Sciatic nerve (tissue), 2 donors: Measurements from ENCODE around the gene TBX6. TPM values are rescaled to one million over a fixed set of nuclear protein-coding genes. Genes with fewer than 3 reads are reported as not detected.
"Not testable (repeated sequence)": the region's sequence is repeated elsewhere in the genome, so short reads cannot be mapped to it uniquely, and the experiment has no call there.

Source experiments
- ATAC-seq: fragments of 200-7000 bp; cut with Tn5 transposase; one replicate; pipeline ENCODE4 v1.9.1; 2020; ENCODE audit warnings: mild to moderate bottlenecking, moderate library complexity
- DNase-seq: peaks from one replicate; pipeline ENCODE4 v3.0.0-alpha.2; 2020; ENCODE audit warnings: low spot score
- intact Hi-C: fragments of 100-400 bp; cut with DNase I; formaldehyde crosslinking; loops from one replicate; pipeline ENCODE4 v1.14.2; 2022
- total RNA-seq: library from RNA; stranded (reverse); fragmentation: NEBNext Ultra II Directional; extraction: Animal tissue kit (Norgen Biotek cat#: 25700); gene quantifications from one replicate; pipeline ENCODE4 v1.2.1, GENCODE V29; 2021
- donor health status: DM: no; HTN: no; CAD: no.
- donor health status: DM: no; HTN: no; CAD: no.

TBX6 gene
- total RNA-seq: 1.7 TPM

GRCh38 chr16:30091474-30092372 is at the start of gene TBX6:
Gene TBX6, minus strand, starts transcription at chr16:30091924. Its CDS starts 731 bp downstream, at chr16:30091193.
- DNase-seq (peak; percentile 94), ATAC-seq (peak; percentile 93)
- intact Hi-C loops: loop anchor here (10.0 kb wide), 1 partner anchor 313 kb away; the partner anchor contains the start of gene ZNF771

- intact Hi-C loops: no loop called here
- DNase-seq: no peak
- ATAC-seq: no peak
Measured at GRCh38 chr16:30139583-30140481, 48.1 kb upstream of the TBX6 start.

GRCh38 chr16:30137897-30138296 is 46.2 kb upstream of the TBX6 start:
- no peak for DNase-seq
- ATAC-seq: no peak
- intact Hi-C loops: no loop called here

GRCh38 chr16:30136971-30137605 is 45.4 kb upstream of the TBX6 start:
- ATAC-seq (peak; percentile 76), DNase-seq (no peak)
- intact Hi-C loops: no loop called here

- intact Hi-C loops: no loop called here
- ATAC-seq: no peak
- no peak for DNase-seq
Measured at GRCh38 chr16:30132591-30132990, 40.9 kb upstream of the TBX6 start.

GRCh38 chr16:30131869-30132475 is 40.2 kb upstream of the TBX6 start:
- intact Hi-C loops: no loop called here
- no peak for DNase-seq
- no peak for ATAC-seq

- DNase-seq: no peak
- ATAC-seq: no peak
- intact Hi-C loops: no loop called here
Measured at GRCh38 chr16:30127993-30128392, 36.3 kb upstream of the TBX6 start.

GRCh38 chr16:30125690-30126089 is 34.0 kb upstream of the TBX6 start:
- ATAC-seq, intact Hi-C loops, DNase-seq: not testable (repeated sequence)

GRCh38 chr16:30124985-30125379 is 33.3 kb upstream of the TBX6 start:
- ATAC-seq (no peak), DNase-seq (no peak)
- intact Hi-C loops: no loop called here

- ATAC-seq (peak; percentile 47), DNase-seq (no peak)
- intact Hi-C loops: no loop called here
Measured at GRCh38 chr16:30122604-30123160, 31.0 kb upstream of the TBX6 start.

GRCh38 chr16:30121741-30122571 is 30.2 kb upstream of the TBX6 start:
- DNase-seq: peak; percentile 85
- intact Hi-C loops: no loop called here
- ATAC-seq: peak; percentile 87

GRCh38 chr16:30120340-30121105 is 28.8 kb upstream of the TBX6 start:
- DNase-seq (no peak), ATAC-seq (no peak)
- intact Hi-C loops: no loop called here

GRCh38 chr16:30119428-30119827 is 27.7 kb upstream of the TBX6 start:
- intact Hi-C loops: no loop called here
- DNase-seq (no peak), ATAC-seq (no peak)

GRCh38 chr16:30117768-30118167 is 26.0 kb upstream of the TBX6 start:
- intact Hi-C loops: no loop called here
- no peak for DNase-seq
- ATAC-seq: no peak

GRCh38 chr16:30116291-30117207 is 24.8 kb upstream of the TBX6 start:
- DNase-seq (no peak), ATAC-seq (no peak)
- intact Hi-C loops: no loop called here

- no peak for DNase-seq
- no peak for ATAC-seq
- intact Hi-C loops: no loop called here
Measured at GRCh38 chr16:30115238-30115637, 23.5 kb upstream of the TBX6 start.
